GM12891 (cell line): Measurements from ENCODE around the gene OR11L1.

ENCODE experiments used
- PAX5 ChIP-seq: IDR thresholded peaks from 2 replicates; pipeline ENCODE4 v1.6.1; 2011; ENCODE audit warnings: low read length, moderate library complexity, mild to moderate bottlenecking; ENCODE audit not compliant: insufficient read depth, severe bottlenecking
- POLR2A ChIP-seq: IDR thresholded peaks from 2 replicates; pipeline ENCODE4 v1.6.1; 2011; ENCODE audit warnings: low read depth, low read length, control low read depth
- POLR2AphosphoS5 ChIP-seq: IDR thresholded peaks from 2 replicates; pipeline ENCODE4 v1.6.1; 2011; ENCODE audit warnings: low read depth, low read length, control low read depth
- POU2F2 ChIP-seq: IDR thresholded peaks from 2 replicates; pipeline ENCODE4 v1.6.1; 2011; ENCODE audit warnings: low read depth, mild to moderate bottlenecking, control low read depth, low read length, moderate library complexity
- SPI1 ChIP-seq: IDR thresholded peaks from 2 replicates; pipeline ENCODE4 v1.6.1; 2011; ENCODE audit warnings: low read depth, low read length, control low read depth
- TAF1 ChIP-seq: IDR thresholded peaks from 2 replicates; pipeline ENCODE4 v1.6.1; 2011; ENCODE audit warnings: low read depth, low read length, control low read depth

GRCh38 chr1:247884797-247885413 is 43.2 kb upstream of the OR11L1 start:
- TF ChIP-seq SPI1 (no peak), POLR2A (no peak), POLR2AphosphoS5 (no peak), TAF1 (no peak), POU2F2 (no peak), PAX5 (no peak)
